NCI-H2227 (cell line): ENCODE measurements around the gene UBTD1.

Source experiments
- DNase-seq: peaks from one replicate; lab custom pipeline; 2025; ENCODE audit not compliant: unreplicated experiment; lab: John Stamatoyannopoulos, UW

The UBTD1 gene

GRCh38 chr10:97482381-97482780 is 16.3 kb upstream of the UBTD1 start:
- DNase-seq = no peak

- DNase-seq = no peak
Observed at GRCh38 chr10:97483506-97483905, 15.2 kb upstream of the UBTD1 start.

GRCh38 chr10:97483921-97484320 is 14.8 kb upstream of the UBTD1 start:
- no peak for DNase-seq

- no peak for DNase-seq
Observed at GRCh38 chr10:97485647-97486281, 13.0 kb upstream of the UBTD1 start.

- DNase-seq = no peak
Observed at GRCh38 chr10:97490592-97490991, 8.1 kb upstream of the UBTD1 start.

- no peak for DNase-seq
Observed at GRCh38 chr10:97494151-97494550, 4.6 kb upstream of the UBTD1 start.

GRCh38 chr10:97494863-97495506 is 3.7 kb upstream of the UBTD1 start:
- DNase-seq = no peak

GRCh38 chr10:97497572-97498075 is 1.1 kb upstream of the UBTD1 start:
- DNase-seq = peak; percentile 79

GRCh38 chr10:97498076-97498840 is 466 bp upstream of the UBTD1 start, which contains the start of gene MMS19:
MMS19 (minus strand) TSS chr10:97498422; CDS start chr10:97498384, 38 bp downstream.
- peak; percentile 99 for DNase-seq

GRCh38 chr10:97499561-97500296 is 1.0 kb downstream of the UBTD1 start:
- DNase-seq = no peak

- DNase-seq = no peak
Observed at GRCh38 chr10:97500297-97500575, 1.5 kb downstream of the UBTD1 start.

- no peak for DNase-seq
Observed at GRCh38 chr10:97502916-97503315, 4.2 kb downstream of the UBTD1 start.

- no peak for DNase-seq
Observed at GRCh38 chr10:97503406-97503805, 4.7 kb downstream of the UBTD1 start.

GRCh38 chr10:97505152-97505551 is 6.4 kb downstream of the UBTD1 start:
- DNase-seq = no peak

- DNase-seq = no peak
Observed at GRCh38 chr10:97506199-97506991, 7.7 kb downstream of the UBTD1 start.

GRCh38 chr10:97508342-97508741 is 9.6 kb downstream of the UBTD1 start:
- DNase-seq = no peak

- DNase-seq = no peak
Observed at GRCh38 chr10:97509120-97509680, 10.5 kb downstream of the UBTD1 start.

- no peak for DNase-seq
Observed at GRCh38 chr10:97510686-97511085, 12.0 kb downstream of the UBTD1 start.

GRCh38 chr10:97511711-97512440 is 13.2 kb downstream of the UBTD1 start:
- no peak for DNase-seq

- DNase-seq = no peak
Observed at GRCh38 chr10:97512993-97513392, 14.3 kb downstream of the UBTD1 start.
